CD4-positive, alpha-beta T cell treated with Interleukin-12 subunit alpha and Interleukin-12 subunit beta, for 1 hour (primary cell): Measurements from ENCODE around the gene ARFGAP3.

Source experiments
- DNase-seq: peaks from one replicate; pipeline ENCODE4 v3.0.0-alpha.2; 2020

The ARFGAP3 gene

GRCh38 chr22:42860968-42861367 is 3.9 kb upstream of the ARFGAP3 start:
- no peak for DNase-seq

- peak; percentile 5 for DNase-seq
Observed at GRCh38 chr22:42857845-42858481, 890 bp upstream of the ARFGAP3 start.

GRCh38 chr22:42856179-42856864 is 751 bp downstream of the ARFGAP3 start:
- peak; percentile 65 for DNase-seq

- no peak for DNase-seq
Observed at GRCh38 chr22:42855721-42856120, 1.4 kb downstream of the ARFGAP3 start.

- no peak for DNase-seq
Observed at GRCh38 chr22:42855211-42855610, 1.9 kb downstream of the ARFGAP3 start.

GRCh38 chr22:42848941-42849550 is 8.0 kb downstream of the ARFGAP3 start:
- no peak for DNase-seq

- no peak for DNase-seq
Observed at GRCh38 chr22:42847110-42847509, 10.0 kb downstream of the ARFGAP3 start.

- DNase-seq: no peak
Observed at GRCh38 chr22:42844756-42845155, 12.3 kb downstream of the ARFGAP3 start.

GRCh38 chr22:42842658-42843370 is 14.3 kb downstream of the ARFGAP3 start:
- DNase-seq: no peak

GRCh38 chr22:42841444-42841843 is 15.6 kb downstream of the ARFGAP3 start:
- no peak for DNase-seq

- DNase-seq: no peak
Observed at GRCh38 chr22:42837556-42837955, 19.5 kb downstream of the ARFGAP3 start.

- no peak for DNase-seq
Observed at GRCh38 chr22:42836026-42836425, 21.0 kb downstream of the ARFGAP3 start.

GRCh38 chr22:42834177-42834949 is 22.7 kb downstream of the ARFGAP3 start:
- no peak for DNase-seq

- no peak for DNase-seq
Observed at GRCh38 chr22:42833104-42833503, 24.0 kb downstream of the ARFGAP3 start.

GRCh38 chr22:42831712-42832111 is 25.4 kb downstream of the ARFGAP3 start:
- DNase-seq: no peak

GRCh38 chr22:42830161-42830560 is 26.9 kb downstream of the ARFGAP3 start:
- no peak for DNase-seq

- no peak for DNase-seq
Observed at GRCh38 chr22:42829302-42829701, 27.8 kb downstream of the ARFGAP3 start.

- no peak for DNase-seq
Observed at GRCh38 chr22:42825796-42826195, 31.3 kb downstream of the ARFGAP3 start.

- no peak for DNase-seq
Observed at GRCh38 chr22:42821386-42821785, 35.7 kb downstream of the ARFGAP3 start.

- DNase-seq: peak; percentile 39
Observed at GRCh38 chr22:42820045-42820763, 36.9 kb downstream of the ARFGAP3 start.

GRCh38 chr22:42819412-42820044 is 37.5 kb downstream of the ARFGAP3 start:
- no peak for DNase-seq

- no peak for DNase-seq
Observed at GRCh38 chr22:42817556-42817955, 39.5 kb downstream of the ARFGAP3 start.
